KOPT-K1 (cell line): ENCODE results near the gene SERPINA12.

ENCODE experiments used
- H3K27ac ChIP-seq: fragments of 200-600 bp; sonication (generic); 2 replicates; pipeline ENCODE4 v1.5.1; 2016; ENCODE audit warnings: antibody characterized with exemption, mild to moderate bottlenecking, low read depth, low read length; ENCODE audit not compliant: poor library complexity, severe bottlenecking
- H3K36me3 ChIP-seq: fragments of 200-600 bp; sonication (generic); 2 replicates; pipeline ENCODE4 v1.5.1; 2017; ENCODE audit warnings: antibody characterized with exemption, mild to moderate bottlenecking, low read length, moderate library complexity; ENCODE audit not compliant: insufficient read depth
- H3K9me3 ChIP-seq: fragments of 200-600 bp; sonication (generic); 2 replicates; pipeline ENCODE4 v1.5.1; 2017; ENCODE audit warnings: antibody characterized with exemption, low read length, mild to moderate bottlenecking; ENCODE audit not compliant: insufficient read depth, poor library complexity, severe bottlenecking

Gene SERPINA12

GRCh38 chr14:94451091-94451771 is 58.0 kb downstream of the SERPINA12 start:
- Histone ChIP-seq H3K27ac (no peak overlapping the region), H3K9me3 (no peaks in the 10 kb centered on the region), H3K36me3 (no peaks in the 10 kb centered on the region)

- no peaks in the 10 kb centered on the region for H3K36me3 ChIP-seq
- no peaks in the 10 kb centered on the region for H3K9me3 ChIP-seq
- no peak overlapping the region for H3K27ac ChIP-seq
Measured at GRCh38 chr14:94450722-94451090, 58.6 kb downstream of the SERPINA12 start.

- Histone ChIP-seq H3K9me3 (no peaks in the 10 kb centered on the region), H3K36me3 (no peaks in the 10 kb centered on the region), H3K27ac (no peak overlapping the region)
Measured at GRCh38 chr14:94449930-94450329, 59.3 kb downstream of the SERPINA12 start.

GRCh38 chr14:94448071-94448808 is 61.0 kb downstream of the SERPINA12 start:
- Histone ChIP-seq H3K27ac (no peak overlapping the region), H3K9me3 (no peaks in the 10 kb centered on the region), H3K36me3 (no peaks in the 10 kb centered on the region)

GRCh38 chr14:94447206-94447605 is 62.1 kb downstream of the SERPINA12 start:
- H3K27ac ChIP-seq = no peak overlapping the region
- no peaks in the 10 kb centered on the region for H3K36me3 ChIP-seq
- H3K9me3 ChIP-seq = no peaks in the 10 kb centered on the region

GRCh38 chr14:94446126-94446525 is 63.1 kb downstream of the SERPINA12 start:
- no peaks in the 10 kb centered on the region for H3K9me3 ChIP-seq
- H3K36me3 ChIP-seq = no peaks in the 10 kb centered on the region
- no peak overlapping the region for H3K27ac ChIP-seq

- no peaks in the 10 kb centered on the region for H3K9me3 ChIP-seq
- no peak overlapping the region for H3K27ac ChIP-seq
- H3K36me3 ChIP-seq = no peaks in the 10 kb centered on the region
Measured at GRCh38 chr14:94445003-94445402, 64.3 kb downstream of the SERPINA12 start.

- Histone ChIP-seq H3K36me3 (no peaks in the 10 kb centered on the region), H3K9me3 (no peaks in the 10 kb centered on the region), H3K27ac (no peak overlapping the region)
Measured at GRCh38 chr14:94441531-94442205, 67.6 kb downstream of the SERPINA12 start.

- H3K9me3 ChIP-seq = no peaks in the 10 kb centered on the region
- H3K27ac ChIP-seq = no peak overlapping the region
- H3K36me3 ChIP-seq = no peaks in the 10 kb centered on the region
Measured at GRCh38 chr14:94441130-94441529, 68.1 kb downstream of the SERPINA12 start.

- Histone ChIP-seq H3K36me3 (no peaks in the 10 kb centered on the region), H3K9me3 (no peaks in the 10 kb centered on the region), H3K27ac (no peak overlapping the region)
Measured at GRCh38 chr14:94439453-94440057, 69.7 kb downstream of the SERPINA12 start.
